ENCODE results near the gene DMAC2. TPM values are rescaled to one million over a fixed set of nuclear protein-coding genes. Genes with fewer than 3 reads are reported as not detected.
"Not testable (repeated sequence)": the region's sequence is repeated elsewhere in the genome, so short reads cannot be mapped to it uniquely, and the experiment has no call there.

Gene DMAC2
- total RNA-seq, 1 donor from 2014 or later, result 39.5 TPM

DNA sequence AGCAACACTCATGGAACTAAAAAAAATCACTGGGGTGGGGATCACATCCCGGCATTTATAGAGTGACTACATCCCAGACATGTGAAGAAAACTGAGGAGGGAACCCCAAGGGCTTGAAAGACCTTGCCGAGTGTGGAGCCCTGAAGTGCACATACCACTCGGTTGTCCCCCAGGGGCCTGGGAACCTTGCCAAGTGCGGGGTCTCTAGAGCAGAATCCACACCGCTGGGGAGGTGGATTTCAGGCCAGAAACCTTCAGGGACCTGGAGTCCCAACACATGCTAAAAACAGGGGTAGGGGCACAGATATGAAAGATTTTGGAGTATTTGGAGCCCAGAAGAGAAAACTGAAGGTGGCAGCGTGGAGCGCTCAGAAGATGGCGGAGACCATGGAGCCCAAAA is 38.5 kb upstream of the DMAC2 start:
- no peak for FAIRE-seq
- DNase-seq (ENCODE audit: low read depth), result no peak
- TF ChIP-seq, protein P1, sequence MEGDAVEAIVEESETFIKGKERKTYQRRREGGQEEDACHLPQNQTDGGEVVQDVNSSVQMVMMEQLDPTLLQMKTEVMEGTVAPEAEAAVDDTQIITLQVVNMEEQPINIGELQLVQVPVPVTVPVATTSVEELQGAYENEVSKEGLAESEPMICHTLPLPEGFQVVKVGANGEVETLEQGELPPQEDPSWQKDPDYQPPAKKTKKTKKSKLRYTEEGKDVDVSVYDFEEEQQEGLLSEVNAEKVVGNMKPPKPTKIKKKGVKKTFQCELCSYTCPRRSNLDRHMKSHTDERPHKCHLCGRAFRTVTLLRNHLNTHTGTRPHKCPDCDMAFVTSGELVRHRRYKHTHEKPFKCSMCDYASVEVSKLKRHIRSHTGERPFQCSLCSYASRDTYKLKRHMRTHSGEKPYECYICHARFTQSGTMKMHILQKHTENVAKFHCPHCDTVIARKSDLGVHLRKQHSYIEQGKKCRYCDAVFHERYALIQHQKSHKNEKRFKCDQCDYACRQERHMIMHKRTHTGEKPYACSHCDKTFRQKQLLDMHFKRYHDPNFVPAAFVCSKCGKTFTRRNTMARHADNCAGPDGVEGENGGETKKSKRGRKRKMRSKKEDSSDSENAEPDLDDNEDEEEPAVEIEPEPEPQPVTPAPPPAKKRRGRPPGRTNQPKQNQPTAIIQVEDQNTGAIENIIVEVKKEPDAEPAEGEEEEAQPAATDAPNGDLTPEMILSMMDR (IDR thresholded peaks at IDR 0.05; ENCODE audit: insufficient read depth, low read length, severe bottlenecking), result no peak
- Histone ChIP-seq H3K27me3 (ENCODE audit: control insufficient read depth, insufficient read depth, low read length) (no peaks in the 10 kb centered on the region), H3K4me3 (ENCODE audit: low read depth, low read length) (no peak overlapping the region), H3K36me3 (ENCODE audit: control insufficient read depth, insufficient read depth, low read length) (no peaks in the 10 kb centered on the region)

DNA sequence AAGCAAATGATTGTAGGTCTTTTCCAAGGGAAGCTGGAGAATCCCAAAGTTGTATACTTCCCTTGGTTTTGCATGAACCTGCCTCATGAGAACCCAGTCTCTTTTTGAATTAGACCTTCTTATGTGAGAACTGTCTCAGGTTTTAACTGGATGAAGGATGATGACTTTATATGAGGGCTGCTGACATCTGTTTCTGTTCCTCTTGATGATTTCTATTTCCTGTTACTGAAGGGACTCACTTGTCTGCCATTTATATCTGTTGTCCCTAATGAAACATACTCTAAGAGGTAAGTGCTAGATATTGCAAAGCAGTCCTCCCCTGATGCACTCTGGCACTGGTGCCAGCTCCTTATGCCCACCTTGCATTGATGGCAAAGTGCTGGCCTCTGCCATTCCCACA is 36.9 kb upstream of the DMAC2 start:
- no peak for DNase-seq (ENCODE audit: low read depth)
- Histone ChIP-seq H3K27me3 (ENCODE audit: control insufficient read depth, insufficient read depth, low read length) (no peaks in the 10 kb centered on the region), H3K36me3 (ENCODE audit: control insufficient read depth, insufficient read depth, low read length) (no peaks in the 10 kb centered on the region), H3K4me3 (ENCODE audit: low read depth, low read length) (no peak overlapping the region)
- TF ChIP-seq, protein P1 (IDR thresholded peaks at IDR 0.05; ENCODE audit: insufficient read depth, low read length, severe bottlenecking), result no peak
- FAIRE-seq, result no peak

DNA sequence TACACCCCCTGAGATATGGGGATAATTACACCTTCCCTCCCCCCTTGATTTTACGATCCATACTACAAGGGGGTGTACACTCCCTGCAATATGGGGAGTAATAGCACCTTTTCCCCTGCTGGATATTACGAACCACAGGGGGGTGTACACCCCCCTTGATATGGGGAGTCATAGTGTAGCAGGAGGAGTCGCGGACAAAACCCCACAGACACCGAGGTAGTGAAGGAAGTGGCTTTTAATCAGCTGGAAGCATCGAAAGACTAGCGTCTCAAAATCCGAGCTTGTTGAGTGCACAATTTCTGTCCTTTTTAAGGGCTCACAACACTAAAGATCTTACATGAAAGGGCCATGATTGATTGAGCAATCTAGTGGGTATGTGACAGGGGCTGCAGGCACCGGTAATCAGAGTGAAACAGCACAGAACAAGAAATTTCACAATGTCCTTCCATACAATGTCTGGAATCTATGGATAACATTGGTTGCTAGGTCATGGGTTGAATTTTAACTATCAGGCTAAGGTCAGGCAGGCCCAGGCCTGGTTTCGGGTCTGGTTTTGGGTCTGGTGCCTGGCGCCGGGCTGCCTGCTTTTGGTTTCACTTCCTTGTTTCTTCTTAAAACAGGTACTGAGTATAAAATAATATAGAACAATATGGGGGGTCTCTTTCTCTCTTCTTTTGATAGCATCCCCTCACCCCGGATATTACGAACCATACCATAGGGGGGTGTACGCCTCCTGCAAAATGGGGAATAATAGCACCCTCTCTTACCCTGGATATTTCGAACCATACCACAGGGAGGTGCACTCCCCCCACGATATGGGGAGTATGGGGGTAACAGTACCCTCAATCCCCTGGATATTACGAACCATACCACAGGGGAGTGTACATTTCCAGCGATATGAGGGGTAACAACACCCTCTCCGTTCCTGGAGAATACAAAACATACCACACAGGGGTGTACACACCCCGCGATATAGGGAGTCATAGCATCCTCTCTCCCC is 23.8 kb upstream of the DMAC2 start:
- FAIRE-seq; DNase-seq (ENCODE audit: low read depth); H3K27me3 ChIP-seq (ENCODE audit: control insufficient read depth, insufficient read depth, low read length); H3K36me3 ChIP-seq (ENCODE audit: control insufficient read depth, insufficient read depth, low read length); H3K4me3 ChIP-seq (ENCODE audit: low read depth, low read length): not testable (repeated sequence)

DNA sequence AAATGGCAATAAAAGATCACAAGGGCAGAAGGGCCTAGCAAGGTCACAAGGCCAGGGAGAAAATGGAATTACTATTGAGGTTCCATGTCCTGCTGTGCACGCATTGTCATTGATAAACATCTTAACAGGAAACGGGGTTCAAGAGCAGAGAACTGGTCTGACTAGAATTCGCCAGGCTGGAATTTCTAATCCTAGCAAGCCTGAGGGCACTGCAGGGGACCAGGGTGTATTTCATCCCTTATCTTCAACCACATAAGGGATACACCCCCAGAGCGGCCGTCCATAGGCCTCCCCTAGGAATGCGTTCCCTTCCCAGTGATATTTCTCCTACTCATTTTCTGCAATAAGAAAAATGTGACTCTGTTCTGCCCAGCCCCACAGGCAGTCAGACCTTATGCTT is 22.8 kb upstream of the DMAC2 start:
- no peak for FAIRE-seq
- TF ChIP-seq, protein P1 (IDR thresholded peaks at IDR 0.05; ENCODE audit: insufficient read depth, low read length, severe bottlenecking), result no peak
- H3K27me3 ChIP-seq (ENCODE audit: control insufficient read depth, insufficient read depth, low read length), result no peaks in the 10 kb centered on the region

GRCh38 chr19:41457241-41457640 is 17.5 kb upstream of the DMAC2 start:
- no peak for DNase-seq (ENCODE audit: low read depth)
- Histone ChIP-seq H3K4me3 (ENCODE audit: low read depth, low read length) (no peak overlapping the region), H3K36me3 (ENCODE audit: control insufficient read depth, insufficient read depth, low read length) (no peaks in the 10 kb centered on the region), H3K27me3 (ENCODE audit: control insufficient read depth, insufficient read depth, low read length) (no peaks in the 10 kb centered on the region)
- no peak for FAIRE-seq
- TF ChIP-seq, protein P1 (IDR thresholded peaks at IDR 0.05; ENCODE audit: insufficient read depth, low read length, severe bottlenecking), result no peak

More for the DNA sequence above, 22.8 kb upstream of the DMAC2 start:
- no peak for DNase-seq (ENCODE audit: low read depth)
- H3K4me3 ChIP-seq (ENCODE audit: low read depth, low read length), result no peak overlapping the region
- H3K36me3 ChIP-seq (ENCODE audit: control insufficient read depth, insufficient read depth, low read length), result no peaks in the 10 kb centered on the region

DNA sequence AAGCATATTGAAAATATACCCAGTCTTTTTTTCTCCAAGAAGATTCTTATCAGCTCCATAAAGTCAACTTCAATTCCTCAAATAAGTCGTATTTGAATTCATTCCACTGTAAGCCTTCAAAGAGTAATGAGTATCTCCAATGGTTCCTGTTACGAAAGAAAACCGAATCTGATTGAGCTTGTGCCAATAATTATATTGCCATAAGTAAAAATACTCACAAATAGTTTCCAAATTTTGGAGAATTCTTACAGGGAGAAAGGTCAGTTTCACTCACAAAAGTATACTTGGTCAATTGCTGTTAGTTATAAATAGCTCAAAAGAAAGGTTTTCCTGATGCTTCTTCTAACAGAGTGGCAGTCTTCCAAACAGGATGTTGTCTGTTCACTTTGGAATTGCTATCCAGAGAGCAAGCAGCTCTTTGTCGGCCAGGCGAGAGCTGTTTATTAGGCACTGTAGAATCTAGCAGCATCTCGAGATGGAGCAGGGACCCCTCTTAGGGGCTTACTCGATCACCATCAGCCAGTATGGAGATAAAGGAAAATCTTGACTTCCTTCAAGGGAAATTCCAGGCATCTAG is 16.7 kb upstream of the DMAC2 start:
- FAIRE-seq (no peak), DNase-seq (ENCODE audit: low read depth) (no peak)
- no peaks in the 10 kb centered on the region for H3K36me3 ChIP-seq (ENCODE audit: control insufficient read depth, insufficient read depth, low read length)
- H3K27me3 ChIP-seq (ENCODE audit: control insufficient read depth, insufficient read depth, low read length), result no peaks in the 10 kb centered on the region
- TF ChIP-seq, protein P1 (IDR thresholded peaks at IDR 0.05; ENCODE audit: insufficient read depth, low read length, severe bottlenecking), result no peak
- H3K4me3 ChIP-seq (ENCODE audit: low read depth, low read length), result no peak overlapping the region

Data from bronchial epithelial cell (primary cell).